ENCODE data around the gene UTP4. TPM values are rescaled to one million over a fixed set of nuclear protein-coding genes. Genes with fewer than 3 reads are reported as not detected.
"Not testable (repeated sequence)": the region's sequence is repeated elsewhere in the genome, so short reads cannot be mapped to it uniquely, and the experiment has no call there.

UTP4 gene
- total and polyA plus RNA-seq, 4 donors: 15.7 to 37.6 (median 26.6) TPM

GRCh38 chr16:69119536-69119935, 12.9 kb upstream of the UTP4 start:
- DNase-seq: peak in 1 of 2 donors; percentile 49
- no peak overlapping the region for H3K4me3 ChIP-seq (ENCODE audit: low read length in 2 of 2)
- no peak overlapping the region for H3K27ac ChIP-seq (ENCODE audit: low read depth in 1 of 2, low read length in 2 of 2)
- WGBS, 2 donors: 98 to 100% methylated on average over 2 of the region's 2 CpGs
- peaks cover 0 to 2% of the 10 kb centered on the region in 2 donors for H3K36me3 ChIP-seq (ENCODE audit: control insufficient read depth in 1 of 2, insufficient read depth in 2 of 2, low read length in 1 of 2)
- ATAC-seq (ENCODE audit: low FRiP score): no peak
- H3K27me3 ChIP-seq (ENCODE audit: control insufficient read depth in 1 of 2, insufficient read depth in 2 of 2, low read length in 1 of 2): no peaks in the 10 kb centered on the region
- H3K9me3 ChIP-seq (ENCODE audit: control insufficient read depth, low read length): no peaks in the 10 kb centered on the region
- H3K4me1 ChIP-seq (ENCODE audit: control insufficient read depth in 1 of 2, insufficient read depth in 2 of 2, low read length in 2 of 2): no peaks in the 10 kb centered on the region
- intact Hi-C loops (cut with DNase I): loop anchor here in 1 of 2 donors (5.0 kb wide), 1 partner anchor 277 kb away; the partner anchor contains the start of gene TANGO6

- peak in 1 of 2 donors; percentile 67 for DNase-seq
Observed at GRCh38 chr16:69120096-69120664, 12.3 kb upstream of the UTP4 start.

GRCh38 chr16:69123910-69124309, 8.5 kb upstream of the UTP4 start:
- intact Hi-C loops (cut with DNase I): loop anchor here (5.0 kb wide), 2 partner anchors 222 to 597 kb away; no protein-coding TSS in a partner anchor
- DNase-seq: peak in 1 of 2 donors; percentile 63
- no peaks in the 10 kb centered on the region for H3K4me1 ChIP-seq (ENCODE audit: control insufficient read depth in 1 of 2, insufficient read depth in 2 of 2, low read length in 2 of 2)
- no peak overlapping the region for H3K27ac ChIP-seq (ENCODE audit: low read depth in 1 of 2, low read length in 2 of 2)
- H3K9me3 ChIP-seq (ENCODE audit: control insufficient read depth, low read length): no peaks in the 10 kb centered on the region
- ATAC-seq (ENCODE audit: low FRiP score): no peak
- WGBS, 2 donors: 86 to 87% methylated on average over 3 of the region's 3 CpGs
- H3K4me3 ChIP-seq (ENCODE audit: low read length in 2 of 2): no peak overlapping the region
- H3K36me3 ChIP-seq (ENCODE audit: control insufficient read depth in 1 of 2, insufficient read depth in 2 of 2, low read length in 1 of 2): no peaks in the 10 kb centered on the region
- no peaks in the 10 kb centered on the region for H3K27me3 ChIP-seq (ENCODE audit: control insufficient read depth in 1 of 2, insufficient read depth in 2 of 2, low read length in 1 of 2)

More at GRCh38 chr16:69120096-69120664, 12.3 kb upstream of the UTP4 start:
- no peaks in the 10 kb centered on the region for H3K27me3 ChIP-seq (ENCODE audit: control insufficient read depth in 1 of 2, insufficient read depth in 2 of 2, low read length in 1 of 2)
- WGBS, 2 donors: 95% methylated on average over 19 of the region's 19 CpGs
- no peak overlapping the region for H3K4me3 ChIP-seq (ENCODE audit: low read length in 2 of 2)
- H3K9me3 ChIP-seq (ENCODE audit: control insufficient read depth, low read length): no peaks in the 10 kb centered on the region
- H3K36me3 ChIP-seq (ENCODE audit: control insufficient read depth in 1 of 2, insufficient read depth in 2 of 2, low read length in 1 of 2): no peaks in the 10 kb centered on the region
- no peak for ATAC-seq (ENCODE audit: low FRiP score)
- H3K27ac ChIP-seq (ENCODE audit: low read depth in 1 of 2, low read length in 2 of 2): no peak overlapping the region
- intact Hi-C loops (cut with DNase I): loop anchor here (5.0 kb wide), 2 partner anchors 218 to 593 kb away; no protein-coding TSS in a partner anchor
- H3K4me1 ChIP-seq (ENCODE audit: control insufficient read depth in 1 of 2, insufficient read depth in 2 of 2, low read length in 2 of 2): no peaks in the 10 kb centered on the region

GRCh38 chr16:69124406-69124805, 8.0 kb upstream of the UTP4 start:
- H3K27ac ChIP-seq (ENCODE audit: low read depth in 1 of 2, low read length in 2 of 2); H3K36me3 ChIP-seq (ENCODE audit: control insufficient read depth in 1 of 2, insufficient read depth in 2 of 2, low read length in 1 of 2); H3K9me3 ChIP-seq (ENCODE audit: control insufficient read depth, low read length); H3K27me3 ChIP-seq (ENCODE audit: control insufficient read depth in 1 of 2, insufficient read depth in 2 of 2, low read length in 1 of 2); H3K4me1 ChIP-seq (ENCODE audit: control insufficient read depth in 1 of 2, insufficient read depth in 2 of 2, low read length in 2 of 2); ATAC-seq (ENCODE audit: low FRiP score); H3K4me3 ChIP-seq (ENCODE audit: low read length in 2 of 2): not testable (repeated sequence)
- peak in 1 of 2 donors; percentile 59 for DNase-seq
- intact Hi-C loops (cut with DNase I): loop anchor here (5.0 kb wide), 2 partner anchors 222 to 597 kb away; no protein-coding TSS in a partner anchor
- WGBS, 2 donors: 88 to 89% methylated on average over 8 of the region's 8 CpGs

DNA sequence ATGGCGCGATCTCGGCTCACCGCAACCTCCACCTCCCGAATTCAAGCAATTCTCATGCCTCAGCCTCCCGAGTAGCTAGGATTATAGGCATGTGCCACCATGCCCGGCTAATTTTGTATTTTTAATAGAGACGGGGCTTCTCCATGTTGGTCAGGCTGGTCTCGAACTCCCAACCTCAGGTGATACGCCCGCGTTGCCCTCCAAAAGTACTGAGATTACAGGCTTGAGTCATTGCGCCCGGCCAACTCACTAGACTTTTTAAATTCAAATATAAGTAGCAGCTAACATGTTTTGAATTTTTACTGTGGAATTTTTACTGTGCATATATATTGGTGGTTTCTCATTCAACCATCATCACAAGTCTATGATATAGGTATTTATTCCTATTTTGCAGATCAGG, 7.5 kb upstream of the UTP4 start:
- peak in 1 of 2 donors; percentile 24 for DNase-seq
- 93% methylated on average over 14 of the region's 14 CpGs for WGBS, 2 donors
- not testable (repeated sequence) for H3K4me3 ChIP-seq (ENCODE audit: low read length in 2 of 2); H3K36me3 ChIP-seq (ENCODE audit: control insufficient read depth in 1 of 2, insufficient read depth in 2 of 2, low read length in 1 of 2); H3K4me1 ChIP-seq (ENCODE audit: control insufficient read depth in 1 of 2, insufficient read depth in 2 of 2, low read length in 2 of 2); H3K27me3 ChIP-seq (ENCODE audit: control insufficient read depth in 1 of 2, insufficient read depth in 2 of 2, low read length in 1 of 2); H3K27ac ChIP-seq (ENCODE audit: low read depth in 1 of 2, low read length in 2 of 2); ATAC-seq (ENCODE audit: low FRiP score); H3K9me3 ChIP-seq (ENCODE audit: control insufficient read depth, low read length)
- intact Hi-C loops (cut with DNase I): loop anchor here (5.0 kb wide), 2 partner anchors 223 to 598 kb away; no protein-coding TSS in a partner anchor

GRCh38 chr16:69126221-69126620, 6.2 kb upstream of the UTP4 start:
- ATAC-seq (ENCODE audit: low FRiP score): no peak
- WGBS, 2 donors: 80 to 88% methylated on average over 3 of the region's 3 CpGs
- Histone ChIP-seq H3K27ac (ENCODE audit: low read depth in 1 of 2, low read length in 2 of 2) (no peak overlapping the region), H3K4me3 (ENCODE audit: low read length in 2 of 2) (no peak overlapping the region), H3K4me1 (ENCODE audit: control insufficient read depth in 1 of 2, insufficient read depth in 2 of 2, low read length in 2 of 2) (no peaks in the 10 kb centered on the region), H3K36me3 (ENCODE audit: control insufficient read depth in 1 of 2, insufficient read depth in 2 of 2, low read length in 1 of 2) (no peaks in the 10 kb centered on the region), H3K27me3 (ENCODE audit: control insufficient read depth in 1 of 2, insufficient read depth in 2 of 2, low read length in 1 of 2) (no peaks in the 10 kb centered on the region), H3K9me3 (ENCODE audit: control insufficient read depth, low read length) (no peaks in the 10 kb centered on the region)
- DNase-seq: peak in 1 of 2 donors; percentile 6
- intact Hi-C loops (cut with DNase I): no loop called here

DNA sequence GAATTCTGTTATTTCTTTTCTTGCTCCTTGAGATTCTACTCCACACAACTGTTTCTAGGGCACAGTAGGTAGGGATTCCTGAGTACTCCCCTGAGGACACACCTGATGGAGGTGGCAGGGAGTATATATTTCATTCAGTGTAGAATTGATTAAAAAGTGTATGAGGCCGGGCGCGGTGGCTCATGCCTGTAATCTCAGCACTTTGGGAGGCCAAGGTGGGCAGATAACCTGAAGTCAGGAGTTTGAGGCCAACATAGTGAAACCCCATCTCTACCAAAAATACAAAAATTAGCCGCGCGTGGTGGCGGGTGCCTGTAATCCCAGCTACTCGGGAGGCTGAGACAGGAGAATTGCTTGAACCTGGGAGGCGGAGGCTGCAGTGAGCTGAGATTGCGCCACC, 5.6 kb upstream of the UTP4 start:
- H3K4me3 ChIP-seq (ENCODE audit: low read length in 2 of 2); H3K4me1 ChIP-seq (ENCODE audit: control insufficient read depth in 1 of 2, insufficient read depth in 2 of 2, low read length in 2 of 2); H3K9me3 ChIP-seq (ENCODE audit: control insufficient read depth, low read length); H3K27me3 ChIP-seq (ENCODE audit: control insufficient read depth in 1 of 2, insufficient read depth in 2 of 2, low read length in 1 of 2); H3K27ac ChIP-seq (ENCODE audit: low read depth in 1 of 2, low read length in 2 of 2); H3K36me3 ChIP-seq (ENCODE audit: control insufficient read depth in 1 of 2, insufficient read depth in 2 of 2, low read length in 1 of 2); intact Hi-C loops (cut with DNase I); ATAC-seq (ENCODE audit: low FRiP score): not testable (repeated sequence)
- peak in 1 of 2 donors; percentile 34 for DNase-seq
- 94 to 96% methylated on average over 10 of the region's 10 CpGs for WGBS, 2 donors

- WGBS, 2 donors: 87 to 91% methylated on average over 12 of the region's 12 CpGs
- Histone ChIP-seq H3K27me3 (ENCODE audit: control insufficient read depth in 1 of 2, insufficient read depth in 2 of 2, low read length in 1 of 2) (no peaks in the 10 kb centered on the region), H3K4me3 (ENCODE audit: low read length in 2 of 2) (no peak overlapping the region), H3K4me1 (ENCODE audit: control insufficient read depth in 1 of 2, insufficient read depth in 2 of 2, low read length in 2 of 2) (no peaks in the 10 kb centered on the region), H3K36me3 (ENCODE audit: control insufficient read depth in 1 of 2, insufficient read depth in 2 of 2, low read length in 1 of 2) (no peaks in the 10 kb centered on the region), H3K27ac (ENCODE audit: low read depth in 1 of 2, low read length in 2 of 2) (no peak overlapping the region), H3K9me3 (ENCODE audit: control insufficient read depth, low read length) (no peaks in the 10 kb centered on the region)
- DNase-seq (peak in 1 of 2 donors; percentile 38), ATAC-seq (ENCODE audit: low FRiP score) (no peak)
- intact Hi-C loops (cut with DNase I): no loop called here
Observed at GRCh38 chr16:69127966-69128510, 4.4 kb upstream of the UTP4 start.

GRCh38 chr16:69130461-69130860, 2.0 kb upstream of the UTP4 start:
- intact Hi-C loops (cut with DNase I): loop anchor here in 1 of 2 donors (10.0 kb wide), 2 partner anchors 54 to 286 kb away; partner anchors contain the start of genes SNTB2 and TANGO6
- Histone ChIP-seq H3K27ac (ENCODE audit: low read depth in 1 of 2, low read length in 2 of 2) (no peak overlapping the region), H3K4me3 (ENCODE audit: low read length in 2 of 2) (no peak overlapping the region), H3K4me1 (ENCODE audit: control insufficient read depth in 1 of 2, insufficient read depth in 2 of 2, low read length in 2 of 2) (no peaks in the 10 kb centered on the region), H3K9me3 (ENCODE audit: control insufficient read depth, low read length) (no peaks in the 10 kb centered on the region), H3K27me3 (ENCODE audit: control insufficient read depth in 1 of 2, insufficient read depth in 2 of 2, low read length in 1 of 2) (no peaks in the 10 kb centered on the region), H3K36me3 (ENCODE audit: control insufficient read depth in 1 of 2, insufficient read depth in 2 of 2, low read length in 1 of 2) (no peaks in the 10 kb centered on the region)
- DNase-seq (no peak), ATAC-seq (ENCODE audit: low FRiP score) (no peak)
- WGBS, 2 donors: 59 to 62% methylated on average over 6 of the region's 6 CpGs
